Measurements from ENCODE around the gene MRPL43.

The MRPL43 gene

GRCh38 chr10:101005361-101005760 is 18.1 kb upstream of the MRPL43 start:
- in situ Hi-C loops (cut with HindIII; ENCODE audit: low sequenced_read_pairs), result no loop called here

- in situ Hi-C loops (cut with HindIII; ENCODE audit: low sequenced_read_pairs), result no loop called here
Measured at GRCh38 chr10:101003639-101004206, 16.4 kb upstream of the MRPL43 start.

DNA sequence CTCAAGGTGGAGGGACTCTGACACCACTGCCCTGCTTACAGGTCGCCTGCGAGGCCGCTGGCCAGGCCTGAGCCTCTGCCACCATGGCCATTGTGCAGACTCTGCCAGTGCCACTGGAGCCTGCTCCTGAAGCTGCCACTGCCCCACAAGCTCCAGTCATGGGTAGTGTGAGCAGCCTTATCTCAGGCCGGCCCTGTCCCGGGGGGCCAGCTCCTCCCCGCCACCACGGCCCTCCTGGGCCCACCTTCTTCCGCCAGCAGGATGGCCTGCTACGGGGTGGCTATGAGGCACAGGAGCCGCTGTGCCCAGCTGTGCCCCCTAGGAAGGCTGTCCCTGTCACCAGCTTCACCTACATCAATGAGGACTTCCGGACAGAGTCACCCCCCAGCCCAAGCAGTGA is 15.2 kb upstream of the MRPL43 start:
- in situ Hi-C loops (cut with HindIII; ENCODE audit: low sequenced_read_pairs), result no loop called here

GRCh38 chr10:101001659-101002035 is 14.3 kb upstream of the MRPL43 start:
- in situ Hi-C loops (cut with HindIII; ENCODE audit: low sequenced_read_pairs), result no loop called here

DNA sequence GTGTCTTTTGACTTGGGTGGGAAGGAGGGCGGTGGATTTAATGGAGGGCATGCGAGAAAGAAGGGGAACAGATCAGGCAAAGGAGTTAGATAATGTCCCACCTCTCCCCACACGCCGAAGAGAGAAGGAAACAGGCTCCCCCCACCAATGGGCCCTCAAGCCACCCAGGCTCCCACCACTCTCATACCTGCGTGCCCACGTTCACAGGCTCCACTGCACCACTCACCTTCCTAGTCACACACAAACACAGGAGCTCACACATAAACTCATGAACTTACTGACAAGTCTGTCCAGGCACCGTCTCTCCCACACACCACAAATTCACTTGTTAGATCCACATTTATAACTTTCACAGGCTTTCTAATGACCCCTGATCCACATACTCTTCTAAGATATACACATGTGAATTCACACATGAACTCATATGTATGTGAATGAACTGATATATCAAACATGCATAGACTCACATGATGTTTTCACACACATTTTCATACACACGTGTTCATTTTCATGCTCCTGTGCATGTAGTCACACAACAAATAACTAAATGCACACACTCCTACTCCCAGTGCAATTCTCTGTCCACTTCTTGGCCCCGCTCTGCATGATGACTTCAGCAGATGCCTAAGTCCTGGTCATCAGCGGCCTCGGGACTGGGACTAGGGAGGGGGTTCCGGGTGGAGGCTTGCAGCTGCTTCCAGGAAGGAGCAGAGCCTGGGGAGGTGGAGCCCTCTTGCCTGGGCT is 13.8 kb upstream of the MRPL43 start:
- in situ Hi-C loops (cut with HindIII; ENCODE audit: low sequenced_read_pairs), result no loop called here

- in situ Hi-C loops (cut with HindIII; ENCODE audit: low sequenced_read_pairs), result no loop called here
Measured at GRCh38 chr10:101000127-101000914, 13.0 kb upstream of the MRPL43 start.

- in situ Hi-C loops (cut with HindIII; ENCODE audit: low sequenced_read_pairs), result loop anchor here (5.0 kb wide), 1 partner anchor 33 kb away; the partner anchor contains the start of genes PDZD7 and SFXN3
Measured at GRCh38 chr10:100999742-101000126, 12.4 kb upstream of the MRPL43 start, which contains the start of gene LZTS2. Gene LZTS2 (plus strand): TSS chr10:100999808. CDS start chr10:101002539, 2,731 bp downstream.

- in situ Hi-C loops (cut with HindIII; ENCODE audit: low sequenced_read_pairs), result loop anchor here (5.0 kb wide), 1 partner anchor 33 kb away; the partner anchor contains the start of genes PDZD7 and SFXN3
Measured at GRCh38 chr10:100998991-100999741, 11.9 kb upstream of the MRPL43 start.

GRCh38 chr10:100998183-100998990 is 11.1 kb upstream of the MRPL43 start:
- in situ Hi-C loops (cut with HindIII; ENCODE audit: low sequenced_read_pairs), result loop anchor here (5.0 kb wide), 1 partner anchor 34 kb away; the partner anchor contains the start of genes PDZD7 and SFXN3

DNA sequence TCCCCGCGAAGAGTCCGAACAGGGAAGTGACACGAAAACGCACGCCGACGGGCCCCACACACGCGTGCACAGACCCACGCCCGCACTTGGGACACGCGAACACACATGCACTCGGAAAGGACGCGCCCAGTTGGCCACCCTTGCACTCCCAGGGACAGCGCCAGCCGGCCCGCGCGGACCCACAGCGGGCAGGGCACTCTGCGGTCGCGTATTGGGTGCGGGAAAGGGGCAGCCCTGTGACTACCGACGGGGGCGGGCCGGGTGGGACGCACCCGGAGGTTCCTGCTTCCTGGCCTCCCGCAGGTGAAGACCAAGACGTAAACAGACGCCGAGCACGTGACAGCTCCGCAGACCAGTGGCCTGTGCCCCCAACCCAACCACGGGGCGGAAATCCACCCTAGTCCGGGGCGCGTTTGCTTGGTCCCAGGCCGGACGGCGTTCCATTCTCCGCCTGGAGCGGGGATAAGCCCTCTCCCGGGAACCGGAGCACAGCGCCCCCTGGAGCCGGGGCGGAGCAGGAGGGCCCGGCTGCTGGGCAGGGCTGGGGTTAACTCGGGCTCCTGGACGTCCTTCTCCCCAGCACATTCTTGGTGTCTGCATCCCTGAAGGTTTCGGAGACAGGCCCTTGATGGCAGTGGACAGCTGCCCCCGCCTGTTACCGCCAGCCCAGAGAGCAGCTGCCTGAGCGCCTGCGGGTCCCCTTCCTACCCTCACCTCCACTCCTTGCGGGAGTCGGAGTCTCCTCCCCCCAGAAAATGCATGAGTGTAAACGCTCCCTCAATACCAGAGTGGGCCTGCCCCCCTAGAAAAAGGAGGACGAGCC is 10.3 kb upstream of the MRPL43 start:
- in situ Hi-C loops (cut with HindIII; ENCODE audit: low sequenced_read_pairs), result loop anchor here (5.0 kb wide), 1 partner anchor 35 kb away; the partner anchor contains the start of genes PDZD7 and SFXN3

- in situ Hi-C loops (cut with HindIII; ENCODE audit: low sequenced_read_pairs), result loop anchor here (5.0 kb wide), 1 partner anchor 35 kb away; the partner anchor contains the start of genes PDZD7 and SFXN3
Measured at GRCh38 chr10:100996678-100997359, 9.5 kb upstream of the MRPL43 start.

- in situ Hi-C loops (cut with HindIII; ENCODE audit: low sequenced_read_pairs), result loop anchor here (5.0 kb wide), 1 partner anchor 37 kb away; the partner anchor contains the start of genes PDZD7 and SFXN3
Measured at GRCh38 chr10:100995181-100995580, 7.9 kb upstream of the MRPL43 start.

DNA sequence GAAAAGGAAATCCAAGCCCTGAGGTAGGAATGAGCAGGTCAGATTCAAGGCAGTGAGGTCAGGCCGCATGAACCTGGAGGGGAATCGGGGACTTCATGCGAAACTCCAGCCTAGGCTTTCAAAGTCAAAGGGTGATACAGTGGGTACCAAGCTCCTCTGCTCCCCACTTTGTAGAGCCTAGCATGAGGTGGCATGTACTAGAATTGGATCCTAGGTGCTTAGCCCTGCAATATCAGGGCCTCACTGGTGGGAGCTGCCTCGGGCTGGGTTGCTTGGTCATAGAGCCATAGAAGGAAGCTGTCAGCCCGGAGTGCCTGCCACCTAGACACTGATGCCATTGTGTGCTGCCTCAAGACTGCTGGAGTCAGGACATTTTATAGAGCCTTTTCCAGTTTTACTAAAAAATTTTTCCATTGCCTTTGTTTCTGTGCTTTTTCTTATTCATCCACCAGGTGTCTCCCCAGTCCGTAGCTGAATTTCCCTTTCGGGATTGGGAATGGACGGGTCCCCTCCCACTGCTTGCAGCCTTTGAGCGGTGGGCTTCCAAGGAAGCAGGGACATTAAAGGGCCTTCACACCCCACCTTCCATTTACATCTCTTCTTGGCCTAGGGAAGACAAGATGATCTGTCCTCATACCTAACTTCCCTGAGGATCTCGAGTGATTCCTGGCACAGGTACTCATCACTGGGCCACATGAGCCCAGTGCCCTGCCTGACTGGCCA is 6.8 kb upstream of the MRPL43 start:
- in situ Hi-C loops (cut with HindIII; ENCODE audit: low sequenced_read_pairs), result no loop called here

- in situ Hi-C loops (cut with HindIII; ENCODE audit: low sequenced_read_pairs), result no loop called here
Measured at GRCh38 chr10:100989088-100989487, 1.8 kb upstream of the MRPL43 start.

- in situ Hi-C loops (cut with HindIII; ENCODE audit: low sequenced_read_pairs), result no loop called here
Measured at GRCh38 chr10:100988166-100988565, 869 bp upstream of the MRPL43 start.

DNA sequence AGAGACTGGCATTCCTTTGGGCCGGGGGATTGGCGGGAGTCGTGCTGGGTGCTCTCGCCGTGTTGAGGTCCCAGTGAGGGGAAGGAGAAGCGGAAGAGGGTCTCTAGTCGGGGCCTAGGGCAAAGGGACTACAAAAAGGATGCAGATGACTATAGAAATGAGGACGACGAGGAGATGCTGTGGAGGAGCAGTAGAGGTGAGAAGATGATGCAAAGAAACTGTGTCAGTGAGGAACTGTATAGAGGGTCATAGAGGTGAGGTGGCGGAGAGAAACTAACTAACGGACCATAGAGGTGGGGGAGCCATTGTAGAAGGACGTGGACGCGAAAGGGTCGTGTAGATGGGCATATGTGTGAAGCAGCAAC is 370 bp upstream of the MRPL43 start:
- in situ Hi-C loops (cut with HindIII; ENCODE audit: low sequenced_read_pairs), result no loop called here

DNA sequence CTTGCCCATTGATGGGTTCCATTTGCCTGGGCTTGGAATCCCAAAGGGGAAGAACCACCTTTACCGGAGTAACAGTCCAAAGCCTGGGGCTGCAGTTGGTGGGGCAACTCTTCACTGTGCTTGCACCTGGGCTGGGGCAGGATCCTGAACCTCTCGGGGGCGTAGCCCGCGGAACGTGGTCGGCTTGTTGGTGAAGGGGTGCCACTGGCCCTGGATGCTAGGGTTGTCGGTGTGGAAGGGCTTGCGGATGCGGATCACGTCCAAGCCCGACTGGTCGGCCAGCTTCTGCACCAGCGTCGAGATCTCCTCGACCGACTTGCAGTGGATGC is 710 bp downstream of the MRPL43 start:
- in situ Hi-C loops (cut with HindIII; ENCODE audit: low sequenced_read_pairs), result no loop called here

DNA sequence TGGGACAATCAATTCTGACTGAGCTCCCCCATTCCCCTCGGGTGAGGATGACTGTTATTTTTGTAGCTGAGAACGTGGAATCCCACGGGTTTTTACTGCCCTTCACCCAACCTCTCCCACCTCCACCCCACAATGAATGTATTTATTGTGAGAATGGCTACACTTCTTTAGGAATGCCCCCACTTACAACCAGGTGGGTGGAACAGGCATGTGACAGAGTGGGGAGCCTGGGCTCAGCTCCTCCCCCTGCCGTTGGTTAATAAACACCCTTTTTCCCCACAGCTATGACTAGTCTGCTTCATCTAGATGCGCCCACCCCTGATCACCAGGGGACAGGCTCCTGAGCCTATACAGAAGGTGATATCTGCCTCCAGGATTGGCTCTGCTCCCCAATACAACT is 2.0 kb downstream of the MRPL43 start:
- in situ Hi-C loops (cut with HindIII; ENCODE audit: low sequenced_read_pairs), result no loop called here

All from endothelial cell of hepatic sinusoid (primary cell).